Measurements from ENCODE around the gene USB1. TPM values are rescaled to one million over a fixed set of nuclear protein-coding genes. Genes with fewer than 3 reads are reported as not detected.

The USB1 gene
- total RNA-seq, 2 experiments from 2014 or later: 37.3 to 38.5 TPM

GRCh38 chr16:58056580-58056979 is 55.4 kb downstream of the USB1 start:
- ATAC-seq (no peak), DNase-seq (no peak)
- intact Hi-C loops (cut with DNase I, micrococcal nuclease): no loop called here
- CTCF ChIA-PET: interaction anchor here (1.1 kb wide), 1 partner anchor 71 kb away, joined by 5 read pairs; no protein-coding TSS in a partner anchor
- H3K27ac Mint-ChIP-seq: no peak overlapping the region
- H3K4me1 Mint-ChIP-seq: no peaks in the 10 kb centered on the region
- H3K36me3 Mint-ChIP-seq (ENCODE audit: low read depth): no peaks in the 10 kb centered on the region
- H3K9me3 Mint-ChIP-seq (ENCODE audit: low read depth): no peaks in the 10 kb centered on the region
- no peaks in the 10 kb centered on the region for H3K27me3 Mint-ChIP-seq
- H3K4me3 Mint-ChIP-seq: no peak overlapping the region
- POLR2A ChIA-PET: no interaction called here

- POLR2A ChIA-PET: no interaction called here
- no peak for DNase-seq
- Mint-ChIP-seq H3K4me1 (no peaks in the 10 kb centered on the region), H3K27ac (no peak overlapping the region), H3K4me3 (no peak overlapping the region), H3K36me3 (ENCODE audit: low read depth) (no peaks in the 10 kb centered on the region), H3K27me3 (no peaks in the 10 kb centered on the region), H3K9me3 (ENCODE audit: low read depth) (no peaks in the 10 kb centered on the region)
- intact Hi-C loops (cut with DNase I, micrococcal nuclease): no loop called here
- no peak for ATAC-seq
- CTCF ChIA-PET: interaction anchor here (0.8 to 1.1 kb wide), 2 partner anchors 24 to 70 kb away, joined by 3 to 5 read pairs; no protein-coding TSS in a partner anchor
Observed at GRCh38 chr16:58057121-58057520, 55.9 kb downstream of the USB1 start.

DNA sequence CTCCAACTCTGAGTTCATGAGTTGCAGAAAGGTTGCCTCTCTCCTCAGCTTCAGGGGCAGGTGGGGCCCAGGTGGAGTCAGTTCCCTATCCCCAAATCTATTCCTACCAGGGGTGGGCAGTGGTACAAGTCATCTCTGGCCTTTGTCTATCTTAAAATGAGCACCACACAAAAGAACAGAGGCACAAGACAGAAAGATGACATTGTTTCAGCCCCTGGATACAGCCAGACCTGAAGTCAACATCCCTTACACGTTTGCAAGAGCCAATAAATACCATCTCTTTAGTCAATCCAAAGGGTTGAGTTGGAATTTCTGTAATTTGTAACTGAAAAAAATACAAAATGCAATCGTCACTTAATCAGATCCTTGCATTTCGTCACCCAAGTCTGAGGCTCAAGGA is 56.6 kb downstream of the USB1 start:
- POLR2A ChIA-PET: no interaction called here
- no peaks in the 10 kb centered on the region for H3K36me3 Mint-ChIP-seq (ENCODE audit: low read depth)
- ATAC-seq (no peak), DNase-seq (no peak)
- H3K27me3 Mint-ChIP-seq: no peaks in the 10 kb centered on the region
- no peaks in the 10 kb centered on the region for H3K9me3 Mint-ChIP-seq (ENCODE audit: low read depth)
- H3K27ac Mint-ChIP-seq: no peak overlapping the region
- intact Hi-C loops (cut with DNase I, micrococcal nuclease): no loop called here
- CTCF ChIA-PET: interaction anchor here (0.8 kb wide), 1 partner anchor 24 kb away, joined by 3 read pairs; no protein-coding TSS in a partner anchor
- H3K4me1 Mint-ChIP-seq: no peaks in the 10 kb centered on the region
- no peak overlapping the region for H3K4me3 Mint-ChIP-seq

DNA sequence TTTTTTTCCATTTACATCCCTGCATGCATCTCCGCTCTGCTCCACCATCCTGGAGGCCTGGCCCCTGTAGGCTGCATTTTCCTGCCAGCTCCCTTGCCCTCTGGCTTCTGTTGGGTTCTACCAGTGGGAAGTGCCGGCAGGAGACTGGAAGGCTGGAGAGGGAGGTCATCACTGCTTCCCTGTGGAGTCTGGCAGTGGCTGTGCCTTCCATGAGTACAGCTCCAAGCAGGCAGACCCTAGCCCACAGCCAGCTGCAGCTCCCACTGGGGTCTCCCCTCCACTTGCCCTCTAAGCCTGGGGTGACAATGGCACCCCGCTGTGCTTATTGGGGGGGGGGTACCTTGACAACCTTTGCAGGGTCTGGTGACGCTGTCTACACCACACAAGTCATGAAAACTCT is 61.6 kb downstream of the USB1 start:
- H3K36me3 Mint-ChIP-seq (ENCODE audit: low read depth): no peaks in the 10 kb centered on the region
- no peaks in the 10 kb centered on the region for H3K9me3 Mint-ChIP-seq (ENCODE audit: low read depth)
- H3K27me3 Mint-ChIP-seq: no peaks in the 10 kb centered on the region
- no peak for ATAC-seq
- CTCF ChIA-PET: no interaction called here
- intact Hi-C loops (cut with DNase I, micrococcal nuclease): no loop called here
- H3K4me3 Mint-ChIP-seq: no peak overlapping the region
- H3K4me1 Mint-ChIP-seq: no peaks in the 10 kb centered on the region
- POLR2A ChIA-PET: no interaction called here
- H3K27ac Mint-ChIP-seq: no peak overlapping the region
- no peak for DNase-seq

GRCh38 chr16:58063377-58064076 is 62.3 kb downstream of the USB1 start:
- H3K4me1 Mint-ChIP-seq: no peaks in the 10 kb centered on the region
- no peak overlapping the region for H3K27ac Mint-ChIP-seq
- ChIA-PET CTCF (no interaction called here), POLR2A (no interaction called here)
- ATAC-seq (no peak), DNase-seq (no peak)
- H3K4me3 Mint-ChIP-seq: no peak overlapping the region
- intact Hi-C loops (cut with DNase I, micrococcal nuclease): no loop called here
- no peaks in the 10 kb centered on the region for H3K27me3 Mint-ChIP-seq
- H3K9me3 Mint-ChIP-seq (ENCODE audit: low read depth): no peaks in the 10 kb centered on the region
- no peaks in the 10 kb centered on the region for H3K36me3 Mint-ChIP-seq (ENCODE audit: low read depth)

DNA sequence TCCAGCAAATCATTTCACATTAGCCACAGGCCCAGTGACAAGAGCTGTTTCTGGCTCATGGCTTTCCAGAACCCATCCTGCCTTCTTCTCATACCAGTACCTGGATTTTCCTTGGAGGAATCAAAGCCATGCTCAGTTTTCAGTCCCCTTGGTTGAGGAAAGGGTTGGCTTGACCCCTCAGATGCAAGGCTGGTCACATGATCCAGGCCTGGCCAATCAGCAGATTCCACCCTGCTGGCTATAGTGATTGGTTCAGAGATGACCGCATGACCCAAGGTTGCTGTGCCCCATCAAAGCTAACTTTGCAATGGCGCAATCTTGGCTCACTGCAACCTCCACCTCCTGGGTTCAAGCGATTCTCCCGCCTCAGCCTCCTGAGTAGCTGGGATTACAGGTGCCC is 69.4 kb downstream of the USB1 start:
- ChIA-PET POLR2A (no interaction called here), CTCF (interaction anchor here (0.7 kb wide), 1 partner anchor 12 kb away, joined by 3 read pairs; no protein-coding TSS in a partner anchor)

More for the DNA sequence above, 69.4 kb downstream of the USB1 start:
- H3K9me3 Mint-ChIP-seq (ENCODE audit: low read depth): peaks cover 2% of the 10 kb centered on the region
- H3K36me3 Mint-ChIP-seq (ENCODE audit: low read depth): no peaks in the 10 kb centered on the region
- no peak overlapping the region for H3K27ac Mint-ChIP-seq
- no peaks in the 10 kb centered on the region for H3K4me1 Mint-ChIP-seq
- intact Hi-C loops (cut with DNase I, micrococcal nuclease): no loop called here
- no peaks in the 10 kb centered on the region for H3K27me3 Mint-ChIP-seq
- H3K4me3 Mint-ChIP-seq: no peak overlapping the region
- ATAC-seq (no peak), DNase-seq (no peak)

Other genes with a start within 250 kb of the USB1 start
- under 1 TPM; 0.32 to 0.66 TPM for gene KIFC3, start 198.9 kb upstream of the USB1 start, total RNA-seq
- not detected for gene CNGB1, start 30.3 kb upstream of the USB1 start, total RNA-seq
- 1 to 10 TPM; 5.3 to 6.6 TPM for gene ZNF319, start 735 bp upstream of the USB1 start, total RNA-seq
- gene MMP15, start 24.3 kb downstream of the USB1 start, total RNA-seq: under 1 TPM; 0.19 to 0.43 TPM
- gene CFAP20, start 128.0 kb downstream of the USB1 start, total RNA-seq: 10 to 100 TPM; 45.9 to 48.7 TPM
- gene CSNK2A2, start 196.7 kb downstream of the USB1 start, total RNA-seq: 10 to 100 TPM; 85.9 to 92.2 TPM